ENCODE measurements around the gene CCRL2. TPM values are rescaled to one million over a fixed set of nuclear protein-coding genes. Genes with fewer than 3 reads are reported as not detected.
"Not testable (repeated sequence)": the region's sequence is repeated elsewhere in the genome, so short reads cannot be mapped to it uniquely, and the experiment has no call there.

The CCRL2 gene
- total RNA-seq, 1 experiment from 2014 or later, result not detected

GRCh38 chr3:46414739-46415138 is 7.7 kb downstream of the CCRL2 start:
- no peaks in the 10 kb centered on the region for H3K27me3 ChIP-seq
- no peaks in the 10 kb centered on the region for H3K9me3 ChIP-seq
- no peak overlapping the region for H3K4me3 ChIP-seq
- no peaks in the 10 kb centered on the region for H3K36me3 ChIP-seq
- DNase-seq, result no peak

GRCh38 chr3:46416125-46416810 is 9.2 kb downstream of the CCRL2 start:
- H3K36me3 ChIP-seq, result no peaks in the 10 kb centered on the region
- no peak for DNase-seq
- H3K9me3 ChIP-seq, result no peaks in the 10 kb centered on the region
- H3K4me3 ChIP-seq, result no peak overlapping the region
- no peaks in the 10 kb centered on the region for H3K27me3 ChIP-seq

GRCh38 chr3:46416811-46417510 is 9.9 kb downstream of the CCRL2 start:
- no peaks in the 10 kb centered on the region for H3K27me3 ChIP-seq
- DNase-seq, result no peak
- no peak overlapping the region for H3K4me3 ChIP-seq
- no peaks in the 10 kb centered on the region for H3K36me3 ChIP-seq
- no peaks in the 10 kb centered on the region for H3K9me3 ChIP-seq

- no peaks in the 10 kb centered on the region for H3K9me3 ChIP-seq
Measured at GRCh38 chr3:46417841-46418611, 11.0 kb downstream of the CCRL2 start.

GRCh38 chr3:46419816-46420215 is 12.8 kb downstream of the CCRL2 start:
- Histone ChIP-seq H3K4me3 (no peak overlapping the region), H3K9me3 (no peaks in the 10 kb centered on the region), H3K36me3 (no peaks in the 10 kb centered on the region), H3K27me3 (no peaks in the 10 kb centered on the region)
- no peak for DNase-seq

More at GRCh38 chr3:46417841-46418611, 11.0 kb downstream of the CCRL2 start:
- no peak overlapping the region for H3K4me3 ChIP-seq
- H3K27me3 ChIP-seq, result no peaks in the 10 kb centered on the region
- no peaks in the 10 kb centered on the region for H3K36me3 ChIP-seq
- DNase-seq, result no peak

- H3K27me3 ChIP-seq, result no peaks in the 10 kb centered on the region
- no peak for DNase-seq
- no peaks in the 10 kb centered on the region for H3K36me3 ChIP-seq
- no peaks in the 10 kb centered on the region for H3K9me3 ChIP-seq
- no peak overlapping the region for H3K4me3 ChIP-seq
Measured at GRCh38 chr3:46420931-46421330, 13.9 kb downstream of the CCRL2 start.

GRCh38 chr3:46422617-46423016 is 15.6 kb downstream of the CCRL2 start:
- no peaks in the 10 kb centered on the region for H3K9me3 ChIP-seq
- H3K27me3 ChIP-seq, result no peaks in the 10 kb centered on the region
- H3K4me3 ChIP-seq, result no peak overlapping the region
- peak; percentile 88 for DNase-seq
- no peaks in the 10 kb centered on the region for H3K36me3 ChIP-seq

GRCh38 chr3:46423588-46423987 is 16.5 kb downstream of the CCRL2 start:
- no peak overlapping the region for H3K4me3 ChIP-seq
- no peaks in the 10 kb centered on the region for H3K27me3 ChIP-seq
- no peaks in the 10 kb centered on the region for H3K36me3 ChIP-seq
- no peaks in the 10 kb centered on the region for H3K9me3 ChIP-seq
- DNase-seq, result peak; percentile 38

- not testable (repeated sequence) for H3K9me3 ChIP-seq, H3K27me3 ChIP-seq, H3K4me3 ChIP-seq, H3K36me3 ChIP-seq
- DNase-seq, result peak; percentile 28
Measured at GRCh38 chr3:46426476-46426875, 19.4 kb downstream of the CCRL2 start.

- not testable (repeated sequence) for H3K4me3 ChIP-seq, H3K36me3 ChIP-seq, DNase-seq, H3K9me3 ChIP-seq, H3K27me3 ChIP-seq
Measured at GRCh38 chr3:46427404-46427803, 20.3 kb downstream of the CCRL2 start.

- no peaks in the 10 kb centered on the region for H3K27me3 ChIP-seq
- DNase-seq, result no peak
- H3K9me3 ChIP-seq, result no peaks in the 10 kb centered on the region
Measured at GRCh38 chr3:46427916-46428833, 21.1 kb downstream of the CCRL2 start.

GRCh38 chr3:46429250-46429649 is 22.2 kb downstream of the CCRL2 start:
- no peaks in the 10 kb centered on the region for H3K36me3 ChIP-seq
- H3K27me3 ChIP-seq, result no peaks in the 10 kb centered on the region
- no peak for DNase-seq
- no peaks in the 10 kb centered on the region for H3K9me3 ChIP-seq
- H3K4me3 ChIP-seq, result no peak overlapping the region

More at GRCh38 chr3:46427916-46428833, 21.1 kb downstream of the CCRL2 start:
- Histone ChIP-seq H3K4me3 (no peak overlapping the region), H3K36me3 (no peaks in the 10 kb centered on the region)

- no peak overlapping the region for H3K4me3 ChIP-seq
- no peaks in the 10 kb centered on the region for H3K27me3 ChIP-seq
- DNase-seq, result no peak
- H3K9me3 ChIP-seq, result no peaks in the 10 kb centered on the region
- no peaks in the 10 kb centered on the region for H3K36me3 ChIP-seq
Measured at GRCh38 chr3:46429671-46430070, 22.6 kb downstream of the CCRL2 start.

- DNase-seq, H3K4me3 ChIP-seq, H3K9me3 ChIP-seq, H3K27me3 ChIP-seq, H3K36me3 ChIP-seq: not testable (repeated sequence)
Measured at GRCh38 chr3:46430879-46431278, 23.8 kb downstream of the CCRL2 start.

- DNase-seq, H3K36me3 ChIP-seq: not testable (repeated sequence)
Measured at GRCh38 chr3:46431905-46432304, 24.8 kb downstream of the CCRL2 start.

GRCh38 chr3:46433118-46433517 is 26.1 kb downstream of the CCRL2 start:
- H3K36me3 ChIP-seq, H3K4me3 ChIP-seq, H3K27me3 ChIP-seq, H3K9me3 ChIP-seq, DNase-seq: not testable (repeated sequence)

More at GRCh38 chr3:46431905-46432304, 24.8 kb downstream of the CCRL2 start:
- not testable (repeated sequence) for H3K9me3 ChIP-seq, H3K4me3 ChIP-seq, H3K27me3 ChIP-seq

Measured in MG63 (cell line).